ENCODE measurements around the gene KLHL29.

KLHL29 gene

DNA sequence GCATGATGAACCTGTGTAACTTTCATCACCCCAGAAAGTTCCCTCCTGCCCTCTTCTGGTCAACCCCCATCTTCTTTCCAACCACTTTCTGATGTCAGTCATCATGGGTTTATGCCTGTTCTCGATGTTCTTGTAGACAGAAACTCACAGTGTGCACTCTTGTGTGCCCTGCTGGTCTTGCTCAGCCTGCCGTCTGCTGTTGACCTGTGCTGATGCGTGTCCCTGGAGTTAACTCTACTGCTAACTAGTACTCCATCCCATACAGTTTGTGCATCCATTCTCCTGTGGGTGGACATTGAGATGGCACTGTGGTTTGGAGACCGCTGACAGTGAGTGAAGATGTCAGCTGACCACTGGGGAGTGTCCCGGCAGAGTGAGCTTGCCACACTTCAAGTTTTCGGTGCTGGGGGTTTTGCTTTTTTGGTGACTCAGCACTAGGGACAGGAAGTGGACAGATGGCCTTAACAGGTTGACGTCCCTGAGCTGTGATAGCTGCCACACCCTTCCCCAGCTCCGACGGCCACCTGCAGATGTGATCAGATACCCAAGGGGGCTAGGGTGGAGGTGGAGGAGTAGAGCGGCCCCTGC lies 14.8 kb downstream of the KLHL29 start:
- DNase-seq = no peak

DNA sequence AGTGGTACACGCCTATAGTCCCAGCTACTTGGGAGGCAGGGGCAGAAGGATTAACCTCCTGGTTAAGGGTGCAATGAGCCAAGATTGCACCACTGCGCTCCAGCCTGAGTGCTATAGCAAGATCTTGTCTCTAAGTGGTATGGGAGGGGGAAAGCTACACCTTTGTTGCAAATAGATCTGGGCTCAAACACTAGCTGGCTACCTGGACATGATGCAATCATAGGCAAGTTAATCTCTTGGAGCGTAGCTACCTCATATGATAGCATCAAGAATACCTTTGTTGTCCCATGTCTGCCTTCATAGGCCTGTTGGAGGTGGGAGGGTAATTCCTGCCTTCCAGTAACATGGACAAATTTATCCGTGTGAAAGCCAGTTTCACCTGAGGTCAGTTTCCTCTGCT lies 15.7 kb downstream of the KLHL29 start:
- DNase-seq = no peak

DNA sequence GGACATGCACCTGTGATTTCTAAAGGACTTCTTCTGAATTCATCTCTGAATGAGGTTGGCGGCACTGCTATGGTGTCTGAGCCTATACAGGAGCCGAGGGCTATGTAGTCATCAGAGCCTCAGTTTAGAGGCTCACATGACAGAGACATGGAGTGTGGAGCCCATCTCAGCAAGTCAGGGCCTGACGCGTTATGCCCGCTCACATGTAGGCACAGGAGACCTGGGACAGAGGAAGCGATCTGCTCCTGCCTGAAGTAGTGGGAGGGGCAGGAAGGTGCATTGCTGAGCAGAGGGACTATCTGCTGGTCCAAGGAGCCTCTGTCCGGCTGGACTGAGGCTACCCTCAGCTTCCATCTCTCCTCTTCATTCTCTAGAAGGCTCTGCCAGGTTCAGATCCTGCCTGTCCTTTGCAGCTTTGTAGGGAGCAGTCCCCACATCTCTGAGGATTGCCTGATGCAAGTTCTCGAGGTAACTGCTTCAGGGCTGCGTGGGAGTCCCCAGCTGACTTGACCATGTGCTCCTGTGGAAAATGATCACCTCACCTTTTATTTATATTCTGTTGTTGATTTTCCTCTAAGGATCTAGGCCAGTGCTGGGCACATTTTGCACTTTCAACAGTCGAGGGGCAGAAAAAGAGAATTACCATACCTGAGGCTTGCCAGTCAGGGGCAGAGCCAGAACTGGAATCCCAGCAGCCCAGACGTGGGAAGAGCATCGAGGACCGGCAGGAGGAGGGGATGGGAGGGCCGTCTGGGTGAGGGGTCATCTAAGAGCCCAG lies 16.6 kb downstream of the KLHL29 start:
- DNase-seq = no peak

DNA sequence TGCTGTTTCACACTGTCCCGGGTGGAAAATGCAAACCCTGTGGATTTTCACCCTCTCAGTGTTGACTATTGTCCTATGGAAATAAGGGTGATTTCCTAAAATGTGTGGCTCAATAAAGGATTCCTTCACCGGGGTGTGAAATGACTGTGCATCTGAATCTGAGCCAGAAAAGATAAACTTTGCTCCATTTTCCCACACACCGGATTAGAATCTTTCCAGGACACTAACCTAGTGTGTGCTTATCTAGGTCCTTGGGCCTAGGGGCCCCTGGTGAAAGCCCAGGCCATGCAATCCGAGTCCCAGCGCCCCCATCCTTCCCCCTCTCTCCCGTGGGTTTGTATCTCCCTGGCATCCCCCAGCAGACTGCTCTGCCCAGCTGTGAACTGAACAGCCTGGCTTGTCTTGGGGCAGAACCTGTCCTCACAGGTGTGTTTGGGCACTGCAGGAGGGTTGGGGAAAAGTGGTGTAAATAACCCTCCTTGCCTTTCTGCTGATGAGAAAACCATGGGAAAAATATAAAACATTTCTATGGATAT lies 17.3 kb downstream of the KLHL29 start:
- DNase-seq = no peak

DNA sequence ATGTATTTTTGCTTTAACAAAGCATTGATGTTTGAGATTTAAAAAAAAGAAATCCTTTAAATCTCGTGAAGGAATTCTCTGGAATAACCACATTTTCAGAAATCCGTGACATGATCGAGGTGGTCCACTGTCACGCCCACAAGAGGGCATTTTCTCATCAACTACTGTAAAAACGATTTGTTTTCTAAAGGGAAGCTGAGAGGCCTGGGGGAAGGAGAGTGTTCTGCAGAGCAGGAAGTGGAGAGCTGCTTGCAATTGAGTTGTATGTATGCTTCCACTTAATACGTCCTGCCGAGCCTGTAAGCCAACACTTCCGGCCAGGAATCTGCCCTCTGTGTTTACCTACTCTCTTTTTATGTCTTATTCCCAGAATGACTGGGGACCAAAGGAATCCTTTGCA lies 19.4 kb downstream of the KLHL29 start:
- no peak for DNase-seq

DNA sequence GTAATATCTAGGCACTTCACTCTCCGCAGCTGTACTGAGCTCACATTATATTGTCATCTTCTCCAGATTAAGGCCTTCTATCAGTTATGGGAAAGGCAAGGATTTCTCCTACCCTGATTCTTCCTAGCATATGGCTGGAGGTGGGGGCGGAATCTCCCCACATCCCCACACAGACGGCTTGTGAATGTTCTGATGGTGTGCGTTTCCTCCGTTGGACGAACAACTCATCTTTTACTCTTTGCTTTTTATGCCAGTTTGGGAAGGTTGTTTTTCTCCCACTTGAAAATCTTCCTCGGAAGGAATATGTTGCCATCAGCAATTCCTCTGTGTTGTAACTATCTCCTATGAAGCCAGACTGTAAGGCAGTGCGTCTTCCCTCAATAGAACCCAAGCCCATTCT lies 24.3 kb downstream of the KLHL29 start:
- DNase-seq = no peak

DNA sequence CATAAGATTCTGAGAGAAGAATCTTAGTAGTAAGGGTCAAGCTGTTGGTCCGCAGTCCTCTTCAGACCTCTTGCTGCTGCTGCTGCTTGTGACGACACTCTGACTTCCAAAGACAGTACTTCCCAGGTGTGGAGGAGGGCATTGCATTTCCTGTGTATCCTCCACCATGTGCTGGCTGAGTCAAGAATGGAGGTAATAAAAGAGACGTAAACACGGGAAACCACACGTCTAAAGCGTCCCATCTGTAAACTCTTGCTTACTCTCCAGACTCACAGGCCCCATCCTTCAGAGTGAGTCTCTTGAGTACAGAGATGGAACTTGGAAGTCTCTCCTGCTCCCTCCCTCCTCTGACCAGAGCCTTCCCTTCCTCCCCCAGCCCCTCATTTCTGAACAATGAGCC lies 25.6 kb downstream of the KLHL29 start:
- no peak for DNase-seq

DNA sequence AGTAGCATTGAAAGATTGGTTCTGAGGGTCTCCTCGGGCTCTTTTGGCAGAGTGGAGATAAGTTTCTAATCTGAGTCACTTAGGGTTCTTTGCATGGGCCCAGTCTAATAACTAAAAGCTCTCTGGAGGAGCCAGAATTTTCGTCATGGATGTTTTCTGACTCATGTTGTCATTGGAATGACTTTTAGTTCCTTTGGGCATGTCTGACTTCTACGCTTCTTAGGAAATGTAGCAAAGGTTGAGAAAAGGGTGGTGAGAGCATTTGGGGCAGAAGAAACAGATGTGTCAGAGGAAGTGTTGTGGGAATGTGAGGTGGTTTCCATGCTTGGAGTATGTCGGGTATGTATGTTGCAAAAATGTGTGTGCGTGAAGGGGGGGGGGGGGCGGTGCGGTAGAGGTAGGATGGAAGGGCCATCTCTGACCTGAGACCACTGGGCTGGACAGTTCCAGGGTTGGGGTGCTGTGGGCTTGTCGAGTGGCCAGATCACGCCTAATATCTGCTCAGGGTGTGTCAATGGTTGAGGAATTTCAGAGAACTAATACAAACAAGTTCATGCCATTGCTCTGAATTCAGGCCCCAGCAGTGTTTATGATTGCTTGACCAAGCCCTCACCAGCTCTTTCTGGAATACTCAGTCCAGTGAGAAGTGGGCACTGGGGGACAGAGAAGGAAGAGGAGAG lies 26.9 kb downstream of the KLHL29 start:
- no peak for DNase-seq

DNA sequence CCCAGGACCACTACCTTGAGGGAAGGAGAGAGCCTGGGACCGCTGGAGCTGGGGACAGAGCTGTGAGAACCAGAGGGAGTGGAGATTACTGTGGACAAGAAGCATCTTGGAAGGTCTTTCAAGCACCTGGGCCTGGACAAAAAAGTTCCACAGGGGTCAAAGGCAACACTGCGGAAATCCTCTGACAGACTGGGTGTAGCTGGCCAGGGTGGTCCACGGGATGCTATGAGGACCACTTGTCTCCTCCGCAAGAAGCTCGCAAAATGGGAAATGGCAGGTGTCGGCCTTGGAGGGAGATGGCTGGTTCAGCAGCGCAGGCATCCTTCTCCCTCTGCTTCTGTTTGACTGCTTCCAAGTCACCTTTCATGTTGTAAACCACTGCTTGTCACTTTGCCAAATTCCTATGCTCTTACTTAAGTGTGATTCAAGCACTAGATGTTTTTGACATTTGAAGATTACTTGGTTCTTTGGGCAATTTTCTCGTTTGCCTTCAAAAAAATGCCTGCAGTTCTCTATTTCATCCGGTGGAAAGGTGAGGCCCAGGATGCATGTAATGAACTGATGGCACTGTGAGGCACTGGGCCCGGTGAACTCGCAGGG lies 27.7 kb downstream of the KLHL29 start:
- DNase-seq = no peak

DNA sequence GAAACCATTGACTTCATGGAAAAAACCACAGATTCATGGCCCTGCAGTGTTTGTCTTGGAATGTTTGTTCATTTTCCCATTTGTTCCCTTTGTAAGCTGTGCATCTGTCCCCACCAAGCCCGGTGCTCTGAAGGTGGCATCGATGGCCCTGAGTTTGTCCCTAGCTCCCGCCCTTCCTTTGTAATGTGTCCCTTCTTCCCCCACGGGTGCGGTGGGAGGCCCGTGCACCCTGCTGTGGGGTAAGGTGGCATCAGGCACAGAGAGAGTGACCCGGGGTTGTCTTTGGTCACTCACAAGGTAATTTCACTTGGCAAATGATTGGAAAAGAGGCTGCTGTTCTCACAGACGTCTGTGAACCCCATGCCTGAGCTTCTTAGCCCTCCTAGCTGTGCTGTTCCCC lies 28.7 kb downstream of the KLHL29 start:
- no peak for DNase-seq

DNA sequence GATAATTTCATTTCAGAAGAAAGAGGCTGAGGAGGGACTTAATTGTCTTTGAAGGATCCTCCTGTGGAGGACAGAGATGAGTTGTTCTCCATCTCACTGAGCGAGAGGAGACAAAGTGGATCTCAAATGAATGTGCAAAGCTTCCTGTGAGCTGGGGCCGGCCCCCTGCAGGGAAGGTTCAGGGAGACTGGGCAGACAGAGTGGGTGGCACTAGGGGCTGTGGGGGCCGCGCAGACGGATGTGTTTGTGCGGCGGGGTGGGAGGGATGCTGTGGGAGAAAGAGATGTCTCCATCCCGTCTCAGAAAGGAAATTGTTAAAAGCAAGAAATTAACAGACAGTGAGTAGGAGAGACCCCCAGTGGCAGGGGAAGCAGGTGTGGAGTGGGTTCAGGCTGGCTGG lies 29.1 kb downstream of the KLHL29 start:
- no peak for DNase-seq

DNA sequence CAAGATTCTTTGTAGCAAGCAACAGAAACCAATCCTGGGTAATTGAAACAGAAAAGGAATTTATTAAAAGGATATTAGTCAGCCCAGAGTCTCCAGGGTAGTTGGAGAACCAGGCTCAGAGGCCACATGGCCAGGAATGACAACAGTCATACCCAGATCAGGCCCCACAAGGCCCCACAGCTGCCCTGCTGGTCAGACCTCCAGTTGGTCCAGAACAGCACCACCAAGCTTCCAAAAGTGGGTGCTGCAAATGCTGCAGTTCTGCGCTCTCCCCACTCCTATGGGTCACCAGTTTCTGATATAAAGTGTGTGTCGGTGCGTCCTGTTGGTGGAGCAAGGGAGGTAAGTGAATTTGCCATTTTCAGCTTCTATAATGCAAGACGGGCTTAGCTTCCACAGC lies 29.9 kb downstream of the KLHL29 start:
- DNase-seq = no peak

DNA sequence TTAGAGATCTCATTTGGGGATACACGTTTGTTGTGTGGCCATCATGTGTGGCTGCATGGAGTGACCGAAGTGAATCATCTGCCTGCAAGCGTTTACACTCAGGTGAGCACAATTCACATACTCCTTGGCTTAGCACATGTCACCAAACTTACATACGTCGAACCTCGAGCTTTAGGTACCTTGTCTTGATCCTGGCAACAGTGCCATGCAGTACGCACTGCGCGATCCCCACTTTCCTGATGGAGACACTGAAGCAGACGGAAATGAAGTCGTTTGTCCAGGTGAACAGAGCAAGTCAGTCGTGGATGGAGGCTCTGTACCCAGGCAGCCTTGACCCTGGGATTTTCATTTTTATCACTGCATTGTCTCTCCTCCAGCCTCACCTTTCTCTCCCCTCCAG lies 32.3 kb downstream of the KLHL29 start:
- no peak for DNase-seq

DNA sequence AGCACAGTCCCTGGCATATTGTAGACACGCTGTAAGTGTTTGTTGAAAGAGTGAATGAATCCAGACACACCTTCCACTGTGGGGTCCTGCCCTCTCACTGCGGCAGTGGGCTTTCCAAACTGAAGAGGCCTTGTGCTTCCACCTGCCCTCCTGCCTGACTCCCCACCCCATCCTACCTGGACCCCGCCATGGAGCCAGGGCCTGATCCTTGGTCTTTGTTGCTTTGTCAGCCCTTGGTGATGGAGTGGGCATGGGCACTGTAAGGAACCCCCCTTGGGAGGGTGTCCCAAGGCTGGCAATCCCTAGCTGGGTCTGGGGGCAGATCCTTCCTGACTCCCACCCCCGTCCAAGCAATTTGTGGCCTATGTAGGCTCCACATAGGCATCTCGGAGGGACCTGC lies 33.1 kb downstream of the KLHL29 start:
- no peak for DNase-seq

DNA sequence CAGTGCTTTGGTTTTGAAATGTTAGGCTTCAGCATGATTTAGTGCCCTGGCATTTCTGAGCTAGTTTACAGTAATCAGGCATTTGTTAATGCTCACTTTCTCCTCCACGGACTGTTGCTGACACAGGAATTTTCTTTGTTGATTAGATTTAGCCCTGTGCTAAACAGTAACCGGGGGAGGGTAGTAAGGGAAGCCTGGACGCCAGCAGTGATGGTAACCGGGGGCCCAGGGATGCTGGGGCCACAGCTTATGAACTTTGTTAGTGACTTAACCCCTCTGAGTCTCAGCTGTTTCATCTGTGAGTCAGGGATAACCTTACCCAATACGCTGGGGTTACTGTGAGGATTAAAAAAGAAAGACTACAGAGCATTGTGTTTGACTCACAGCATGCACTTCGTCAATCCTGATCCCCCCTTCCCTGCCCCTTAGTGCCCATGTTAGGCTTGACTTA lies 33.5 kb downstream of the KLHL29 start:
- DNase-seq = no peak

DNA sequence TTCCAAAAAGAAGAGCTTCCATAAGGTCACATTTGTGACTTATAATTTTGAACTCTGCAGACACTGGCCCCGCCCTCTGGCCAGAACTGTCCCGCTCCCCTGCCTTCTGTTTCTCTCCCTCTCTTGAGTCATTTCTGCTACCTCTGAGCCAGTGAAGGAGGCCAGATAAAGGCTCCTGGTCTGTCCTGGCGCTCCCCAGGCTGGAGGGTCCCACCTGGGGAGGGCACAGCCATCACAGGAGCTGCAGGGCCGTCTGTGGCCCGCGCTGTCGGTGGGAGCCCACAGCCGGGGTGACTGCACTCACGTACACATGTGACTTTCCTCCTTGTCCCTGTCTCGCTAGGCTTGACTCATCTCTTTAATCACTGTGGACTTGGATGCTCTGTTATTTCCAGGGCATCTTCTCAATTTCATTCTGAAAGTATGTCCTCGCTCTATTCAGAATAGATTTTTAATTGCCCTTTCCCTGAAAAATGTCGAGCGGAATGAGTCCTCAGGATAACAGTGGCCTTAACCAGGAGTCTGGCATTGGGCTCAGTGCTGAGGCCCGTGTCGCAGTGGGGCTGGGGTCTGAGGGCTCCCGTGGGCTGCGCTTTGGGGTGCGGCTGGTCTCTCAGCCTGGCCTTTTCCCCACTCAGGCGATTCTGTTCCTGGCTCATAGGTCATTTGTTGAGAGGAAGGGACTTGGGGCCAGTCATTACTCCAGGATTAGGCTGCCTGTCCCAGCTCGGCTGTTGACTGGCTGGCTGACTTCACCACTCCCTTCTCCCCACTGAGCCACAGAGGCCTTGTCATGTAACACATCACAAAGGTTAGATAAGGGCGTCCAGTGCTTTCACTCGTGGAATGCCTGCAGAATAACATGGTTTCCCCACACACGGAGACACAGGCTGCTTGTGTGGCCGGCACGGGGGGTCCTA lies 34.5 kb downstream of the KLHL29 start:
- no peak for DNase-seq

DNA sequence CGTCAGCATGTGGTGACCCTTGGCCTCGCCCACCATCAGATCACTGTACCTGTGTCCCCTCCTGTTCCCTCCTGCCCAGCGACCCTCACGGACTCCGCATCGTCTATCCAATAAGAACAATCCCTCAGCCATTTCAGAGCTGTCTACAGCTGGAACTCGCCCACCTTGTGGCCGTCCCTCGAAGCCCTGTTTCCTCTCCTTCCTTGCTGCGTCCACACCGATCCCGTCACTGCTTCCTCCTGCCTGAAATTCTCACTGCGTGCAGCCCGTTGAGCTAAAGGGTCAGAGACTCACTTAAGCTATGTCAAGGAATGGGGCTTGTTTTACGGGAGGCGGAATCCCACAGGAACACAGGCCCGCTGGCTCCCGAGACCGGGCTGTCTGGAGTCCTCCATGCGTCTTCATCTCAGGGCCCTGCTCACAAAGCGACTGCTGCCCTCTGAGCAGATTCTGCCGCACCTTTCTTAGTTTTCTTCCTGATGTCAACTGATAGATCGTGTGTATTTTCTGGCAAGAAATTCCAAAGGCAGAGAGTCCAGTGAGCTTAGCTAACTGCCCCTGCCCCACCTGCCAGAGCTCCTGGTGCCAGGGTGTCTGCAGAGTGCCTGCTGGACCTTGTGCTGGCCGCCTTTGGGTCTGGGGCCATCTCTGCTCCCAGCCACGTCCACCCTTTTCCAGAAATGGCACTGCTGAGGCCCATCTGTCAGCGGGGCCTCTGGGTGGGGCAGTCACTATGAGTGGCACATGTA lies 35.3 kb downstream of the KLHL29 start:
- no peak for DNase-seq

DNA sequence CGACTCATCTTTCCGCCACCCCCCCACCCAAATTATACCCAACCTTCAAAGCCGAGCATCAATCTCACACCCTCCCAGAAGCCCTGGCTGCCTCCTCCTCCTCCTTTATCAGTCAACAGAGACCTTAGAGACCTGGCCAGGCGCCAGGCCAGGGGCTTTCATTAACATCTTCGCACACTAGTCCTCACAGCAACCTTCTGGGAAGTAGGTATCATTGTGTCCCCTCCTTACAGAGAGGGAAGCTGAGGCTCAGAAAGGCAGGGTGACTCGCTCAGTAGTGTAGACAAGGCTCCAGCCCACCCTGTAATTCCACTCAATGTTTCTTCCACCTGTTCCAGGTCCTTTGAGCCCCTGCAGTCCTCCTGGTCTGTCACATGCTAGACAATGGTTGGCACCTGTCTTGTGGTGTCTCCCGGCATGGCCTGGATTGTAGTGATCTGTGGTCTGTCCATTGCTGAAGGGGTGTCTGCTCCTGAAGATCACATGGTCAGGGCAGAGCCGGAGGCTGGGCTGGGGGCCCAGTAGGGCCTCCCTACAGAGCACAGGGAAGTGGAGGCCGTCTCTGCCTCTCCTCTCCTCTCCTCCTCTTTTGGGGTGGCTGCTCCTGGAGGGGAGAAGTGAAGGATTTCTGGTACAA lies 36.0 kb downstream of the KLHL29 start:
- DNase-seq = no peak

DNA sequence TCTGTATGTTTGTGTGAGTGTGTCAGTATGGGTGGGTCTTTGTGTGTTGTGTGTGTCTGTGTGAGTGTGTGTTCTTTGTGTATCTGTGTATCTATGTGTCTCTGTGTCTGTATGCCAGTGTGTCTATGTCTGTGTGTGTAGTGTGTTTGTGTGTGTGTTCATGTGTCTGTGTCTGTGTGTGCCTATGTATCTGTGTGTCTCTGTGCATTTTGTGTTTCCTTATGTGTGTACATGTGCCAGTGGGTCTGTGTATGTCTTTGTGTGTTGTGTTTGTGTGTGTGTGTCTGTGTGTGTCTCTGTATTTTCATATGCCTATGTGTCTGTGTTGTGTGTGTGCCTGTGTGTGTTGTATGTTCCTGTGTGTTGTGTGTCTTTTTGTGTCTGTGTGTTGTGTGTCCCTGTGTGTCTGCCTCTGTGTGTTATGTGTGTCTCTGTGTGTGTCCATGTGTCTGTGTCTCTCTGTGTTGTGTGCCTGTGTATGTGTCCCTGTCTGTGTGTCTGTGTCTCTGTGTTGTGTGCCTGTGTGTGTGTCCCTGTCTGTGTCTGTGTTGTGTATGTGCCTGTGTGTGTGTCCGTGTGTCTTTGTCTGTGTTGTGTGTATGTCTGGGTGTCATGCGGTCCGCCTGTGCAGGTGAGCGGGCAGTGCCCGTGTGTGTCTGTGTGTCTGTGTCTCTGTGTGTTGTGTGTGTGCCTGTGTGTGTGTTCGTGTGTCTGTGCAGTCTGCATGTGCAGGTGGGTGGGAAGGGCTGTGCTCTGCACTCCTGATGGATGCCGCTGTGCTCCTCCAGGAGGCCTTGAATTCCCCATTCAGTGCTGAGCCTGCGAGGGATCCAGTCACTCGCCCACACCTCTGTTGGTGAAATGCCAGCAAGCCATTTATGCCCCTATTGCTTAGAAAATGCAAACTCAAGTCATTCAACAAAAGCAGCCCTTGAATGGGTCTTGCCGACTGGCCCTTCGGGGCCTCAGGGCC lies 37.4 kb downstream of the KLHL29 start:
- DNase-seq = no peak

All from stimulated activated CD4-positive, alpha-beta T cell treated with anti-CD3 and anti-CD28 coated beads, Interleukin-2, amount 100 ng/mL, for 24 hours (primary cell).